Lower leg skin (tissue), 3 donors: ENCODE data around the gene SMG1.

ENCODE experiments used
- POLR2A ChIP-seq, 2 donors: fragments of 450-650 bp; IDR thresholded peaks; one replicate each; pipeline ENCODE4 v1.6.1; 2016 to 2017; ENCODE audit warnings: antibody characterized with exemption in 2 of 2, mild to moderate bottlenecking in 1 of 2, moderate library complexity in 1 of 2
- TF ChIP-seq, protein P1 (sequence below), 3 donors: fragments of 450-650 bp; IDR thresholded peaks; one replicate each; pipeline ENCODE4 v1.5.1; 2016; ENCODE audit warnings: antibody characterized with exemption in 3 of 3, mild to moderate bottlenecking in 3 of 3, moderate library complexity in 2 of 3

- TF ChIP-seq, protein P1, sequence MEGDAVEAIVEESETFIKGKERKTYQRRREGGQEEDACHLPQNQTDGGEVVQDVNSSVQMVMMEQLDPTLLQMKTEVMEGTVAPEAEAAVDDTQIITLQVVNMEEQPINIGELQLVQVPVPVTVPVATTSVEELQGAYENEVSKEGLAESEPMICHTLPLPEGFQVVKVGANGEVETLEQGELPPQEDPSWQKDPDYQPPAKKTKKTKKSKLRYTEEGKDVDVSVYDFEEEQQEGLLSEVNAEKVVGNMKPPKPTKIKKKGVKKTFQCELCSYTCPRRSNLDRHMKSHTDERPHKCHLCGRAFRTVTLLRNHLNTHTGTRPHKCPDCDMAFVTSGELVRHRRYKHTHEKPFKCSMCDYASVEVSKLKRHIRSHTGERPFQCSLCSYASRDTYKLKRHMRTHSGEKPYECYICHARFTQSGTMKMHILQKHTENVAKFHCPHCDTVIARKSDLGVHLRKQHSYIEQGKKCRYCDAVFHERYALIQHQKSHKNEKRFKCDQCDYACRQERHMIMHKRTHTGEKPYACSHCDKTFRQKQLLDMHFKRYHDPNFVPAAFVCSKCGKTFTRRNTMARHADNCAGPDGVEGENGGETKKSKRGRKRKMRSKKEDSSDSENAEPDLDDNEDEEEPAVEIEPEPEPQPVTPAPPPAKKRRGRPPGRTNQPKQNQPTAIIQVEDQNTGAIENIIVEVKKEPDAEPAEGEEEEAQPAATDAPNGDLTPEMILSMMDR (IDR thresholded peaks at IDR 0.05), result no peak
- TF ChIP-seq POLR2A (IDR thresholded peaks at IDR 0.05), result no peak
These were observed 98.3 kb downstream of the SMG1 start for GRCh38 chr16:18827890-18828289.
